CD4-positive, alpha-beta T cell treated with Interleukin-15 for 1 hour (primary cell): ENCODE measurements around the gene HHAT.
"Not testable (repeated sequence)": the region's sequence is repeated elsewhere in the genome, so short reads cannot be mapped to it uniquely, and the experiment has no call there.

Source experiments
- DNase-seq: peaks from one replicate; pipeline ENCODE4 v3.0.0-alpha.2; 2020

HHAT gene

DNA sequence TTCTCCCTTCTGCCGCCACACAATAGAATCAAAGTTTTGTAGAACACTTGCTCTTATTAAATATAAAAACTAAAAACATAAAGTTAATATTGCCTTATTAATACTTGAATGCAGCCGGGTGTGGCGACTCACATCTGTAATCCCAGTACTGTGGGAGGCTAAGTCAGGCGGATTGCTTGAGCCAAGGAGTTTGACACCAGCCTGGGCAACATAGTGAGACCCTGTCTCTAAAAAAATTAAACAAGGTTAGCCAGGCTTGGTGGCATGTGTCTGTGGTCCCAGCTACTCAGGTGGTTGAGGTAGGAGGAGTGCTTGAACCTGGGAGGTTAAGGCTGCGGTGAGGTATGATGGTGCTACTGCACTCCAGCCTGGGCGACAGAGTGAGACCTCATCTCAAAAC lies 13.2 kb upstream of the HHAT start:
- no peak for DNase-seq

DNA sequence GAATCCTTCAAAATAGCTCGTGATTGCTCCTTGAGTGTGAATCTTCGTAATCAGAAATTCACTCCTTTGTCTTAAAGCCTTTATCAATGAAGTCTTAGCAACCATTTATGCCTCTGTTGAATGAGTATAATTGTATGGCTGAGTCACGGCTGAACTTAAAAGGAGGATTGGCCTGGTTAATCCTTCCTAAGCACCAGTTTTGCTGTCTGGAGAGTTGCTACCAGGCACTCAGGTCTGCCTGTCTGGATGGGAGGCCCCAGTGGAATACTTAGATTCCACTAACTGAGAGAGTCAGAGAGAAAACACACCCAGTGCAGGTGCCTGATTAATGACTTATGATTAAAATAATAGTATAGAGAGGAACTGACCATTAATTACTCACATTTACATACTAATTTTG lies 7.6 kb upstream of the HHAT start:
- no peak for DNase-seq

DNA sequence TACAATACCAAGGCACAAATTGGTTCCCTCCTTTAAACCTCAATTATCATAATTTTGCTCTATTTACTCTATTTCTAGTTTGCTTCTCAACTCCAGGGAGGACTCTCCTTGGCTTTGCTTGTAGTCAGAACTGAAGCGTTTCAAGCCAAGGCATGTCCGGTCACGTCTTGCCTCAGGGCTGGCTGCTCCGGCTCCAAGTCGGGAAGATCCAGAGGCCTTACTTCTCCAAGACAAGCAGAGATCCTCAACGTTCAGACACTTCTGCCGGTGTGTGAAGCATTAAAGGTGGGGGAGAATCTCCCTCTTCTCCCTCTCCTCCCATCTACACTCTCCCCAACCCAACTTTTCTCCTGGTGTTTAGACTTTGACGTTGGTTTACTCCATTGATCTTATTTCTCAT lies 7.2 kb upstream of the HHAT start:
- DNase-seq, result no peak

DNA sequence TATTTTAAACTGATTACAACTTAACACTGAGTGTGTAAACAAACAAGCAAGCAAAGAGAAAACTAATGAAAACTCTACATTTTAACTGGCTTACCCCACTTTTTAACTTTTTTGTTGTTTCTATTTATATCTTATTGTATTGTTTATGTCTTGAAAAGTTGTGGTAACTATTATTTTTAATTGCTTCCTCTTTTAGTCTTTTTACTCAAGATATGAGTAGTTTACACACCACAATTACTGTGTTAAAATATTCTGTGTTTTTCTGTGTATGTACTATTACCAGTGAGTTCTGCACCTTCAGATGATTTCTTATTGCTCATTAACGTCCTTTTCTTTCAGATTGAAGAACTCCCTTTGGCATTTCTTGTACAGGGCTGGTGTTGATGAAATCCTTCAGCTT lies 4.7 kb upstream of the HHAT start:
- no peak for DNase-seq

DNA sequence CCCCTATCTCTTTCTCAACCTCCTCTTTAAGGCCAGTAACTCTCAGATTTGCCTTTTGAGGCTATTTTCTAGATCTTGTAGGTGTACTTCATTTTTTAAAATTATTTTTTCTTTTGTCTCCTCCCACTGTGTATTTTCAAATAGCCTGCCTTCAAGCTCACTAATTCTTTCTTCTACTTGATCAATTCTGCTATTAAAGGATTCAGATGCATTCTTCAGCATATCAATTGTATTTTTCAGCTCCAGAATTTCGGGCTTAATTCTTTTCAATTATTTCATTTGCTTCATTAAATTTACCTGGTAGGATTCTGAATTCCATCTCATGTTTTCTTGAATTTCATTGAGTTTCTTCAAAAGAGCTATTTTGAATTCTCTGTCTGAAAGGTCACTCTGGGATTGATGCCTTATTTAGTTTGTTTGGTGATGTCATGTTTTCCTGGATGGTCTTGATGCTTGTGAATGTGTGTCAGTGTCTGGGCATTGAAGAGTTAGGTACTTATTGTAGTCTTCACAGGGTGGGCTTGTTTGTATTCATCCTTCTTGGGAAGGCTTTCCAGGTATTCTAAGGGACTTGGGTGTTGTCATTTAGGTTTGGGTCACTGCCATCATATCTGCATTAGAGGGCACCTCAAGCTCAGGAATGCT lies 3.6 kb upstream of the HHAT start:
- DNase-seq, result no peak

DNA sequence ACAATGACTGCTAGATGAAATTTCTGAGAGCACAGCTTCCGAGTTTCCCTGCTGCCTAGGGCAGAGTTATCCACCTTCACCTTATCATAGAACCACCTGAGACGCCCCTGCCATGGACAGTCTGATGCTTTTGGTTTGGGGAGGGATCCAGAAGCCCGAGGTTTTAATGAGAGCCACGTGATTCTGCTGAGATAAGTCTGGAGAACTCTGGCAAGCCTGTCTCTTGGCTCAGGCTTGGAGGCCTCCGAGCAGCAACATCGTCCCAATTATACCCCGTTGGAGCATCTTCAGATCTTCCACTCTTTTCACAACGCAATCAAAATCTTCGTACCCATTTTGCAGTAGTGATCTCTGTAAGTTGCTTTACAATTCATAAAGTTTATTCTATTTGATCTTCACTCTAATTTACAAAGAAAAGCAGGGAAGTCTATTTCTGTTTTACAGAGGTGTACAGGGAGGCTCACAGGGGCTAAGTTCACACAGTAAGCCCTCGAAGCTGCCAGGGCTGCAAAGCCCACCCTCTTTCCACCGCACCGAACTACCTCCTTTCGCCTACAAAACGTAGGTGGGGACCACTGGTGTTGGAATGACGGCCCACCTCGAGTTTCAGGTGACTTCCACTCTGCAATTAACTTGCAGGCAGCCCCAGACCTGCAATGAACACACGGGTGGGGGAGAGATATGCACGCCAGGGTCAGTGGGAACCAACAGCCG lies 513 bp upstream of the HHAT start:
- DNase-seq, result no peak

DNA sequence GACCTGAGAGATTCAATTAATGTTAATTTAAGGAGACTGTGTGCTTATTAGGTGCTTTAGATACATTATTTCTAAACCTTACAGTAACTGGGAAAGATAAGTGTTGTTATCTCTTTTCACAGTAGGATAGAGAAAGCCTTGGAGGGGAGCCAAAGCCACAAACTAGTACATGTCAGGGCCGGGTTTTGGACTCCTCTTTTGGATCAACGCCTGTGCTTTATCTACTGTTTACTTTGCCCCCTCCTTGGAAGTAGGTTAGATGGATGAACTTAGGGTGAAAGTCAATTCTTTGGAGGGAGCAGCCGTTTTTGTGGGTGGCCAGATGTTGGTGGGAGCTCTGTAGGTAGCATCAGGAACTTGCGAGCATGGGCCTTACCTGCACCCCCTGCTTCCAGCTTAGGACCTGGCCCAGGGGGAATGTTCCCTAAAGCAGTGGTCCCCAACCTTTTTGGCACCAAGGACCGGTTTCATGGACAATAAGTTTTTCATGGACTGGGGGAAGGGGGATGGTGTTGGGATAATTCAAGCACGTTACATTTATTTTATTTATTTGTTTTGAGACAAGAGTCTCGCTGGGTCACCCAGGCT lies 1.7 kb downstream of the HHAT start:
- DNase-seq, result no peak

DNA sequence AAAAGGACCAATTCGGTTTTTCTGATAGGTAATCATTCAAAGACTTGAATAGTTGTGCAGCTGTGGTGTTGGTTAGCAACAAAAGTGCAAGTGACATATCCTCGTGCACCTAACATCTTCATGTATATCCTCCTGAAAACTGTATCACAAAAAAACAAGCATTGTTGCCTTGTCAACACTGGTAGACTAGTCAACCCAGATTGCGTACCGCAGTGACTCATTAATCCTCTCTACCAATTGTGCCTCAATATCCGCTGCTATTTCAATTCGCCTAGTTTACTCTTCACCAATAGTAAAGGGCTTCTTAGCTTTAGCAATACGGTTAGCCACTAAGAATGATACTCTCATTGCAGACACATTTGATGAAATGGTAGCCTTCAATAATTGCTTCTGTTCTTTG lies 3.5 kb downstream of the HHAT start:
- peak; percentile 21 for DNase-seq

DNA sequence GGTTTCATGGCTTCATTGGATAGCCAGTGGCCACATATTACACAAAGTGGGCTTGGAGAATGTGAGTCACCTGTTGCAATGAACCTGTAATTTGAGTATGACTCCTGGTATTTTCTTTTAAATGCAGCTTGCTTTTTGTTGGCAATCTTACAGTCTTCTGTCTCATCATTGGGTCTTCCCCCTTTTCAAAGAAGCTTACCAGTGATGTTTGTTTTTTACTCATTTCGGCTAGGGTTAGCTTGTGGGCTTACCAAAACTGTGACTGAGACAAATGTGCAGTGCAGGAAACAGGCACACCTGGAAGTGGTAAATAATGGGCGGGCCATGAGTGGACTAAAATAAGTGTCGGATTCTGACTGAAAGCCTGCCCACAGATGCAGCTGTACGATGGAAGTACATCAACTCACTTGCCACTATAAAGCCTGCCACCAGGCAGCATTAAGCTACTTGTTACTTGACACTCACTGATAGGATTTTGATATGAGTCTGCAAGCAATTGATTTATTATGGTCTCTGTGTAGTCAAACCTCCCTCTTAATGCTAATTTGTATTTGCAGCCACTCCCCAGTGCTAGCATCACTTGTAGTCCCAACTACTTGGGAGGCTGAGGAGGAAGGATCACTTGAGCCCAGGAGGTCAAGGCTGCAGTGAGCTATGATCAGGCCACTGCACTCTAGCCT lies 4.2 kb downstream of the HHAT start:
- peak; percentile 42 for DNase-seq

DNA sequence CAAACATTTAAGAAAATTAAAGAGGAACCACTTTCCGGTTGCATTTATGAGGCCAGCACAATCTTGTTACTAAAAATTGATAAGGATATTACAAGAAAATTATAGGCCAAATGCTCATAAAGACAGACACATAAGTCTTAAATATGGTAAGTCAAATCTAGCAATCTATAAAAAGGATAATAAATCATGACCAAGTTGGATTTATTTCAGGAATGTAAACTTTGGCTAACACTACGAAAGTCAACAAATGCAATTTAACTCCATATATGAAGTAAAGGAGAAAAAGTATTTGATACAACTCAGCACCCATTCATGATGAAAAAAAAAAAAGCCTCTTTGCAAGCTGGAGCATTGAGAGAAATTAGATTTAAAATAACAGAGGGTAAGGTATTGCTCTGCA lies 6.3 kb downstream of the HHAT start:
- DNase-seq, result no peak

DNA sequence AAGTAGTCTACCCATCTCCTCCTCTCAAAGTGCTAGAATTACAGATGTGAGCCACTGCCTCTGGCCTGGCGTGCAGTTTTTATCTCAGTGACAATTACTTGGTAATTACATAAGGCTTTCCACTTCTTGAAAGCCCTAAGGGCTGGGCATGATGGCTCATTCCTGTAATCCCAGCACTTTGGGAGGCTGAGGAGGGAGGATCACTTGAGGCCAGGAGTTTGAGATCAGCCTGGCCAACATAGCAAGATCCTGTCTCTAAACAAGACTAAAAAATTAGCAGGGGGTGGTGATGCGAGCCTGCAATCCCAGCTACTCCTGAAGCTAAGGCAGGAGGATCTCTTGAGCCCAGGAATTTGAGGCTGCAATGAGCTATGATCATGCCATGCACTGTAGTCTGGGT lies 7.7 kb downstream of the HHAT start:
- DNase-seq, result no peak

DNA sequence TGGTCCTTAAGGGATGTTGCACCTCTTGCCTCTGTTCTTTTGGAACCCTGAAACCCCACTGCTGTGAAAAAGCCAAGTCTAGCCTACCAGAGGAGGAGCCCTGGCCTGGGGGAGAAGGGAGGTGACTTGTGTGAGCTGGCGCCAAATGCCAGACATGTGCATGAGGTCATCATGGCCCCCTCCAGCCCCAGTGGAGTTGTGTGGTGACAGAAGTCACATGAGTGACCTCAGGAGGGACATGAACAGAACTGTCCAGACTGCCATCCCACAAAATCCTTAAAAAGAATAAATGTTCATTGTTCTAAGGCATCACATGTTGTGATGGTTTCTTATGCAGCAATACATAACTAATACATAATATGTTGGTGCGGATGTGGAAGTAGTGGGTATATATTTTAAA lies 10.8 kb downstream of the HHAT start:
- DNase-seq, result no peak

DNA sequence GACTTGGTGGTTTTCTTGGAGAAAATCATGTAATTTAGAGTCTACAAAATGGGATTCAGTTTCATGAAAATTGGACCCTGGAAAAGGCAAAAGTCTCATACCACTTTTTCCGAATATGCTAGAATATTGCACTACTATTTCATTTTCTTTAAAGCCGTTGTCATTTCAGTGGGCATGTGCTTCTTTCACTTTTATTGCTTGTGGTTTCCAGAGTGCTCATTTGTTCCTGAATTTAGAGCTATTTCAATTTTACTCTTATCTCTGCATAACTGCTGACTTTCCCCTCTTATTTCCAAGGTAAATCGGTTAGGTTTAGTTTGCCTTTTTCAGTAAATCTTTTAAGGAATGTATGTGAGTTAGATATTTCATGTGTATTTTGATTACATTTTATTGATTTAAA lies 11.6 kb downstream of the HHAT start:
- DNase-seq, result no peak

DNA sequence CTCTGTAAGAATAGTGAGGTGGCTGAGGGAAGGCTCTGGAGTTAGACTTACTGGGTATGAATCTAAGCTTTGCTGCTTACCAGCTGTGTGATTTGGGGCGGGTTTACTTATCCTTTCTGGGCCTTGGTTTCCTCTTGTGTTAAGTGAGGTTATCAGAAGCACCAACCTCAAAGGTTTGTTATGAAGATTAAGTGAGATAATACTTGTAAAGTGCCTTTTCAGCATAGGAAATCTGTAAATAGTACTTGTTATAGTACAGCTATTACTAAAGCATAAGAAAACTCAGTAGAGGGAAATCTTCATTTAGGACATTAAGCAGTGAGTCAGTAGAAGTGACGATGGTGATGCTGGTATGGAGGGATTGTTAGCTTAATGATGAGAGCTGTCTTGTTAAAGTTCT lies 12.1 kb downstream of the HHAT start:
- DNase-seq, result no peak

DNA sequence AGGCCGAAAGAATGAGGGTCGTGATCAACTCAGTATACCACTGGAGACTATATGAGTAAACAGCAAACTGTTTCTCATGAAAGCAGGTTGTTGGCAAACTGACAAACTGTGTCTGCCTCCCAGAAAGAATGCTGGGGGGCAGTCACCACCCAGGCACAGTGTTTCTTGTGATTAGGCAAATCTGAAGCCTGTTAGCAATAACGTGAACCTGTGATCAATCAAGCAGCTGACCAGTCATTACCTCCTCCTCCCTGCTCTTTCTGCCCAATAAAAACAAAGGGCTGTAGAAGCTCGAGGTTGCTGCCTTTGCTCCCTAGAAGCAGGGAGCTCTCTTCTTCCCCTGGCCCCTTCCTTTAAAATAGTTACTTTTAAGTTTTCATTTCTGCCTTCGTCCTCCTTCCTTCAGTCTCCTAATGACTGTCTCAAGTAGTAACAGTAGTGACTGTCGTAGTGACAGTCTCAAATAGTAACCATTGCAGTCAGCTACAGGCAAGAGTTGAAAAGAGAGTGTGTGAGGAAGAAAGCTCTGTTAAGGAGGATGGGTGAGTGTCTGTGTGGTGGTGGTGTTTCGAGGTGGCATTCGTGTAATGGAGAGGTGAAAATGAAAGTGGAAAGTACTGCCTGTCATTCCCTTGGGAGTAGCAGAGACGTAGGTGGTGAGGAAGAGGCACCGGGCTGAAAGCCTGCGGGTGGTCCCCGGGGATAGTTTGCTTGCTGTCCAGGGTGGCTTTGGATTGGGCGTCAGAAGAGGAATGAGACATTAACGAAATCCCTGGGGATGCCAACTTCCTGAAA lies 14.5 kb downstream of the HHAT start:
- peak; percentile 62 for DNase-seq

DNA sequence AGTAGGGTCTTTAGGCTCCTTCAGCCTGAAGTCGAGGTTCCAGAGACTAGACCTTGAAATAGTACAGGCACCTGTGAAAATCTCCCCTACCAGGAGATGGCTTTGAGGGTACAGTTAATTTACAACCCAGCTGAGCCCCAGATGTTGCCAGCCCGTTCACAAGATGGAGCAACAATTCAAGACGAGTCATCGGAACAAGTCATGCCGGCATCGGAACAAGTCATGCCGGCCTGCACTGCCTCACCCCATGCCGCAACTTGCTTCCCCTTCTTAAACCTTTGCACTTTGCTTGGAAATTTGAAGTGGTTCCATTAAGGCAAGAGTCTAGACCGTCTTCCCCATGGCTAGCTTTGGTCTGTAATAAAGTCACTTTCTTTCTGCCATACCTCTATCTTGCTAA lies 16.0 kb downstream of the HHAT start:
- DNase-seq, result no peak

DNA sequence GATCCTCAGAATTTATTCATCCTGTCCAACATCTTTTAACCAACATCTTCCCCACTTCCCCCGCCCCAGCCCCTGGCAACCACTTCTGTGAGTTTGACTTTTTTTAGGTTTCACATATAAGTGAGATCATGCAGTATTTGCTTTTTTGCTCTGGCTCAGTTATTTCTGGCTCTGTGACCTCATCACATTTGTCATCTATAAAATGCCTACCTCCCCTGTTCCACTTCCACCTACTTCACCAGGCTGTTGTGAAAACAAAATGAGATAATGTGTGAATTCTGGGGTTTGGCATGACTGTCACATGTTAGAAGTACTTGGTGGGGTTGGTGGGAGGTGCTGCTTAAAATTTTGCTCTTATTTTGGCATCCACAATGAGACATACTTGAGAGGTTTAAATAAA lies 18.4 kb downstream of the HHAT start:
- DNase-seq, result no peak

DNA sequence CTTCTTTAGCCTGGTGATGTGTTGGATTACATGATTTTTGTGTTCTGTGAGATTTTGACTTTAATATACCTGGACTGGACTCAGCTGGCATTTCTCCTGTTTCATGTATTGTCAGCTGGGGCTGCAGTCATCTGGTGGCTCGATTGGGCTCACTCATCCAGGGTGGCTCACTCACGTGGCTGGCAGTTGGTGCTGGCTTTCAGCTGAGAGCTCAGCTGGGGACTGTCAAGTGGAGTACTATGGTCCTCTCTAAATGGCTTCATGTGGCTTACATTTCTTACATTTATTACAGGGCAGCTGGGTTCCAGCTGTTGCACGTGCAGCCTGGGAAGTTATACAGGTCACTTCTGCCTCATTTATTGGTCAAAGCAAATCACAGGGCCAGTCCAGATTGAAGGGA lies 22.8 kb downstream of the HHAT start:
- DNase-seq, result no peak

DNA sequence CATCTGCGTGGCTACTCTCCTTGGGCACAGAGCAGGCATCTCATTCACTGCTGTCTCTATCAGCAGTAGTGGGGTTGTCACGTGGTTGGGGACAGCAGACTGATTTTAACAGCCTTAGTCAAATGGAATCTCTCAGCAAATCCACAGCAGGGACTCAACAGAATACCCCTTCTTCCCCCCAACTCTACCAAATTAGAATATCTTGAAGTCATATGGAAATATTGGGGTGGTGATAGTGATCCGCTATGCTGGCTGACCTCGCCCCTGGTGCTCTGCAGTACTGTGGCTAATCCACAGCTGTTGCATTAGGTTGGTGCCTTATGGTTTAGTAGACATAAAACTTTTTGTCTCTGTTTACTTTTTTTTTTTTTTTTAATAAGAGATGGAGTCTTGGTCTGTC lies 23.9 kb downstream of the HHAT start:
- no peak for DNase-seq

DNA sequence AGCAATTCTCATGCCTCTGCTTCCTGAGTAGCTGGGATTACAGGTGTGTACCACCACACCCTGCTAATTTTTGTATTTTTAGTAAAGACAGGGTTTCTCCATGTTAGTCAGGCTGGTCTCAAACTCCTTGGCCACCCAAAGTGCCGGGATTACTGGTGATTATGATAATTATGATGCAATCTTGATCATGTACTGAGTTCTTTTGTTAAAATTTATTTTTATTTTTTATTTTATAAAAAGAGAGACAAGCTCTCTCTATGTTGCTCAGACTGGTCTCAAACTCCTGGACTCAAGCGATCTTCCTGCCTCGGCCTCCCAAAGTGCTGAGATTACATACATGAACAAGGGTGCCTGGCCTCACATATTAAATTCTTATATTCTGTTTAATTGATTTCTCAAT lies 25.6 kb downstream of the HHAT start:
- DNase-seq, result not testable (repeated sequence)

DNA sequence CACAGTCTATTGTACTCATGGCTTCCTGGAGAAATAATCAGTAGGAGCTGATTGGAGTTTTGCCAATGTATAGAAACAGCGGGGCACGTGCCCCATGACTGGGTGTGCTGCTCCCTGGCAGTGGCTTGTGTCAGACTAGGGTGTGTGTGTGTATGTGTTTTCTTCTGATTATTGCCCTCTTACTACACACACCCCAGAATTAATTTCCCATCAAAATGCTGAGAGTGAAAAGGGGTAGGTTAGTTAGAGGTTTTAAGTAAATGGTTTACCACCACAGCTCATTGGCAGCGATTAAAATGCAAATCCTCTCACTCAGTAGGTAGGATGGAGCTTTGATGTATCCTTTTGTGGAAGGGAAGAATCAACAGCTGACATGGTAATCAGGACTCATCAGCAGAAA lies 29.9 kb downstream of the HHAT start:
- DNase-seq, result no peak

DNA sequence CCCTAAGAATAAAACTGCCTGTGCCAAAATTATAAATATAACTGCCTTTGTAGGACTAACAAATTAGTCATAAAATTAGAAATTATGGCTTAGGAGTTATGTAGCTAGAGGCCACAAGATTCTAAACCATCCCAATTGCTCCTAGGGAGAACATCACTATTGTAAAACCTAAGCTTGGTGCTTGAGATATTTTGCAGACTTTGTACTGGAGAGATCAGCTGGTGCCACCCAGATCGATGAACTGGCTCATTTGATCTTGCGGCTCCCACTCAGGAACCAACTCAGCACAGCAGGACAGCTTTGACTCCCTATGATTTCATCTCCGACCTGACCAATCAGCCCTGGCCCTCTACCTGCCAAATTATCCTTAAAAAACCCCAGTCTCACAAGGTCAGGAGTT lies 30.6 kb downstream of the HHAT start:
- no peak for DNase-seq

DNA sequence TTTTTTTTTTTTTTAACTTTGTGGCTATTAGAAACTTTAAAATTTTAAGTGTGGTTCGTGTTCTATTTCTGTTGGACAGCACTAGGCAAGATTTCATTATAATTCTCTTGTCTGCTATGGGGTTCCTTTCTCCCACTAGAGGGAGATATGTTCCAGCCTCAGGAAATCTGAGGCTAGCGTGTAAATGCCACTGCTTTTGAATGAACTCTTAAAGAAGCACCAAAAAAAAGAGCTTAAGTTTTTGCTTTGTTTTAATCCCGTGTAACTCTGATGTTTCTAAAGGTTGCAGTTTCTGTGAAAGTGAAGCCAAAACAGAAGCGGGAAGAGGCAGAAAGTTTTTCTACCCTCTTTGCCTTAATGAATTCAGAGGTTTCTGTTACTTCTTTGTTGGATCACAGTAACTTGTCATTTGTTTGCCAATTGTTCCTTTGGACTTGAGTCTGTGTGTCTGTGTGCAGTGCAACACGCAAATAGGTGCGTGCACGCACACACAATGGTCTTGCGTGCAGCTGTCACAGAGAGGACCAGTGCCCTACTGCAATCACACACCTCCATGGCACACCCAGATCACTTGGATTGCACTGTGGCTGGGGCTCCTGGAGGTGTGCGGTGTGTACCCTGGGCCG lies 32.3 kb downstream of the HHAT start:
- DNase-seq, result no peak
